ACC112 (cell line): Measurements from ENCODE around the gene LRCH1.

Source experiments
- H2AFZ ChIP-seq: fragments of 200-600 bp; sonication (generic); one replicate; pipeline ENCODE4 v1.6.0; 2017; ENCODE audit warnings: antibody characterized with exemption, low read length; ENCODE audit not compliant: unreplicated experiment
- H3K27ac ChIP-seq: fragments of 200-600 bp; sonication (generic); 2 replicates; pipeline ENCODE4 v1.5.1; 2014; ENCODE audit warnings: low read depth, mild to moderate bottlenecking, antibody characterized with exemption, low read length, moderate library complexity
- H3K27me3 ChIP-seq: fragments of 200-600 bp; sonication (generic); 2 replicates; pipeline ENCODE4 v1.6.1; 2014; ENCODE audit warnings: mild to moderate bottlenecking, antibody characterized with exemption, low read length, moderate library complexity, mixed read lengths; ENCODE audit not compliant: insufficient read depth
- H3K36me3 ChIP-seq: fragments of 200-600 bp; sonication (generic); 2 replicates; pipeline ENCODE4 v1.6.1; 2016; ENCODE audit warnings: mild to moderate bottlenecking, antibody characterized with exemption, low read length, moderate library complexity, mixed read lengths; ENCODE audit not compliant: insufficient read depth
- H3K4me1 ChIP-seq: fragments of 200-600 bp; sonication (generic); one replicate; pipeline ENCODE4 v1.6.1; 2016; ENCODE audit warnings: low read length, mixed read lengths; ENCODE audit not compliant: insufficient read depth, unreplicated experiment, control insufficient read depth
- H3K4me3 ChIP-seq: fragments of 200-600 bp; sonication (generic); 2 replicates; pipeline ENCODE4 v1.5.1; 2014; ENCODE audit warnings: mild to moderate bottlenecking, low read depth, low read length
- H3K79me2 ChIP-seq: fragments of 200-600 bp; sonication (generic); one replicate; pipeline ENCODE4 v1.6.0; 2016; ENCODE audit warnings: low read length; ENCODE audit not compliant: control insufficient read depth, unreplicated experiment, insufficient read depth

The LRCH1 gene

DNA sequence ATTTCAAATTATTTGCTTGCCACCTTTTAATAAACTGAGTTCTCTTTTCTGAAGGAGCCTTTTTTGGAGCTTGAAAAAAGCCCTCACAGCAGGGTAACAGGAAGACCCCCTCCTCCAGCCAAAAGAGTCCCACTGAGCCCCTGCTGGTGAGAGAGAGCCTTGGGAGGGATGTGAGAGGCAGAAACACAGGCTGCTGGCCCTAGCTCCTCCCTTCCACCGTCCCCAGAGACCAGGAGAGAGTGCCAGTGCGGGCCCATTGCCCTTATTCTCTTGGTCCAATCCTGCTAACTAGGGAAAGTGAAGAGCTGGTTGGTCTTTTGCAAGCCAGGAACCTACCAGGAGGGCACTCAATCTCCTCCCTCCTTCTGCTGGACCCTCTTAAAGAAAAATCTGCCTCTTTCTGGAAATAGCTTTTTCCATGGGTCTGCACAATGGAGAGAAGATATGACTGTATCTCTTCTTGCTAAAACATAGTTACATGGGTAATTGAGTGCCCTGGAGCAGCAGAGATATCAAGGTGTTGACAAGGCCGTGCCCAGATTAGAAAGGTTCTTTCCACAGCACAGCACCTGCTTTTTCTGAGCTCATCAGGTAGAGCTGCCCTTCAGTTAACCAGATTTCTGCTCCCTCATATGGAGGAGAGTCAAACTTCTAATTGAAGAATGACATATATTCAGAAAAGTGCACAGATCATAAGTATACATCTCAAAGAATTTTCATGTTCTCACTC is 113.9 kb downstream of the LRCH1 start:
- H2AFZ ChIP-seq, result no peak overlapping the region
- peaks cover 18% of the 10 kb centered on the region for H3K4me1 ChIP-seq
- H3K4me3 ChIP-seq, result no peak overlapping the region
- H3K79me2 ChIP-seq, result peaks cover 5% of the 10 kb centered on the region
- H3K36me3 ChIP-seq, result peaks cover 3% of the 10 kb centered on the region
- H3K27ac ChIP-seq, result peak overlapping the region; percentile 27; the same call in 1 of the 2 replicates
- no peaks in the 10 kb centered on the region for H3K27me3 ChIP-seq

GRCh38 chr13:46667687-46668281 is 114.8 kb downstream of the LRCH1 start:
- H3K4me1 ChIP-seq, result peaks cover 18% of the 10 kb centered on the region
- H3K79me2 ChIP-seq, result peaks cover 8% of the 10 kb centered on the region
- peaks cover 3% of the 10 kb centered on the region for H3K36me3 ChIP-seq
- H3K4me3 ChIP-seq, result peak overlapping the region; percentile 74
- peak overlapping the region; percentile 84 for H3K27ac ChIP-seq
- peak overlapping the region; percentile 35 for H2AFZ ChIP-seq
- no peaks in the 10 kb centered on the region for H3K27me3 ChIP-seq

GRCh38 chr13:46668302-46668720 is 115.3 kb downstream of the LRCH1 start:
- peak overlapping the region; percentile 74 for H3K4me3 ChIP-seq
- no peaks in the 10 kb centered on the region for H3K27me3 ChIP-seq
- H3K36me3 ChIP-seq, result peaks cover 3% of the 10 kb centered on the region
- H2AFZ ChIP-seq, result peak overlapping the region; percentile 35
- peaks cover 18% of the 10 kb centered on the region for H3K4me1 ChIP-seq
- H3K79me2 ChIP-seq, result peaks cover 8% of the 10 kb centered on the region
- peak overlapping the region; percentile 84 for H3K27ac ChIP-seq

DNA sequence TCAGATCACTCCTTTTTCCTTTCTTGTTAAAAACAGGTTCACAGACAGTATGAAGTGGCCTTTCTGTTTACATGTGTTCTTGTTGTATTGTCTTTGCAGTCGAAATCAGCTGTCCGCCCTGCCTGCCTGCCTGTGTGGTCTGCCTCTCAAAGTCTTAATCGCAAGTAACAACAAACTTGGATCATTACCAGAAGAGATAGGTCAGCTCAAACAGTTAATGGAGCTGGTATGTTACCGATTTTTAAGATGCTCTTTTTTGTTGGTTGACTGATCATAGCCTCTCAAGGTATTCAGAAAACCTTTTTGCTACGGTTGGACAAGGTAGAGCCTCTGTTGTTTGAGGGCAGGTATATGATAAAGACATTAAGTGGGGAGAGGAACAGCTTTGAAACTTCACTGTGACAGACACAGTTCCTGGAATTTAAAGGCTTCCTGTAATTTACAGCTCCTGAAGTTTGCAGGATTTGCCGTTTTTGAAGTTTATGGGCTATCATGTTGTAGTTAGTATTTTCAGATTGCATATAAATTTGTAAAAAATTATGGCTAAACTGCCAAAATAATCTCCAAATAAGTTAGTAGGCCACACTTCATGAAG is 116.1 kb downstream of the LRCH1 start:
- H3K27ac ChIP-seq, result no peak overlapping the region
- H3K4me3 ChIP-seq, result no peak overlapping the region
- peaks cover 18% of the 10 kb centered on the region for H3K4me1 ChIP-seq
- H3K27me3 ChIP-seq, result no peaks in the 10 kb centered on the region
- H3K36me3 ChIP-seq, result peaks cover 3% of the 10 kb centered on the region
- H3K79me2 ChIP-seq, result peaks cover 2% of the 10 kb centered on the region
- no peak overlapping the region for H2AFZ ChIP-seq

DNA sequence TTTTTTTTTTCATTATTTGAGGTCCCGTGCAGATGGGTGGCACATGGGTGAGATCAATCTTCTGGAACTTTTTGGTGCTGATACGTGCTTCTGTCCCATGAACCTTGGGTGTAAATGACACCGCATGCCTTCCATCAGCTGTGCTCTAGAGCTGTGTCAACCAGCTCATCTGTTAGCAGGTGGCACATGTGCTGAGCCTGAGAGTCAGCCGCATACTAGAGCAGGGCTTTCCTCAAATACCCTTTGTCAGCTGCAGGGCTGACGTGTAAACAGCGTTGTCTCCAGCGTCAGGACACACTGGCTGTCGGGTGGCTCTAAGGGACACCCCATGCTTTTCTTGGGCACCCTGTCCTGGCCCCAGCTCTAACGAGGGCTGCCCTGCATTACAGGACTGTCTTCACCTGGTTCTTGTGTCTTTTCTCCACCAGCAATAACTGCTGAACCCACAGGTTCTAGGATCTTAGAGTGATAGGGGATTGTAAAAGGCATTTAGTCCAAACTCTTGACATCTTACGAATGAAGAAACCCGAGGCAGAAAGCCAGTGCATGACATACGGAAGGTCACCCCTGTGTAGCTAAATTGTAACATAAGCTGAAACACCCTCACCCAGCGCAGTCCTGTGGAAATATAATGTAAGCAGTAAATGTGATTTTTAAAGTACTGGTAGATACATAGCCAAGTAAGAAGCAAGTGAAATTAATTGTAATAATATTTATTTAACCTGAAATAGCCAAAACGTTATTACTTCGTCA is 119.5 kb downstream of the LRCH1 start:
- no peak overlapping the region for H3K4me3 ChIP-seq
- H3K4me1 ChIP-seq, result peaks cover 4% of the 10 kb centered on the region
- H3K36me3 ChIP-seq, result peaks cover 3% of the 10 kb centered on the region
- no peak overlapping the region for H3K27ac ChIP-seq
- peaks cover 13% of the 10 kb centered on the region for H3K79me2 ChIP-seq
- no peaks in the 10 kb centered on the region for H3K27me3 ChIP-seq
- no peak overlapping the region for H2AFZ ChIP-seq

- H3K79me2 ChIP-seq, result peaks cover 21% of the 10 kb centered on the region
- no peaks in the 10 kb centered on the region for H3K27me3 ChIP-seq
- peaks cover 14% of the 10 kb centered on the region for H3K4me1 ChIP-seq
- H3K4me3 ChIP-seq, result no peak overlapping the region
- H3K36me3 ChIP-seq, result no peaks in the 10 kb centered on the region; the same call in 1 of the 2 replicates
- no peak overlapping the region for H3K27ac ChIP-seq
- H2AFZ ChIP-seq, result no peak overlapping the region
Observed at GRCh38 chr13:46675016-46675415, 122.0 kb downstream of the LRCH1 start.

- Histone ChIP-seq H3K79me2 (peaks cover 32% of the 10 kb centered on the region), H3K27me3 (no peaks in the 10 kb centered on the region), H3K27ac (no peak overlapping the region), H2AFZ (no peak overlapping the region), H3K4me3 (no peak overlapping the region), H3K4me1 (peaks cover 19% of the 10 kb centered on the region), H3K36me3 (no peaks in the 10 kb centered on the region; the same call in 1 of the 2 replicates)
Observed at GRCh38 chr13:46676378-46676725, 123.4 kb downstream of the LRCH1 start.

DNA sequence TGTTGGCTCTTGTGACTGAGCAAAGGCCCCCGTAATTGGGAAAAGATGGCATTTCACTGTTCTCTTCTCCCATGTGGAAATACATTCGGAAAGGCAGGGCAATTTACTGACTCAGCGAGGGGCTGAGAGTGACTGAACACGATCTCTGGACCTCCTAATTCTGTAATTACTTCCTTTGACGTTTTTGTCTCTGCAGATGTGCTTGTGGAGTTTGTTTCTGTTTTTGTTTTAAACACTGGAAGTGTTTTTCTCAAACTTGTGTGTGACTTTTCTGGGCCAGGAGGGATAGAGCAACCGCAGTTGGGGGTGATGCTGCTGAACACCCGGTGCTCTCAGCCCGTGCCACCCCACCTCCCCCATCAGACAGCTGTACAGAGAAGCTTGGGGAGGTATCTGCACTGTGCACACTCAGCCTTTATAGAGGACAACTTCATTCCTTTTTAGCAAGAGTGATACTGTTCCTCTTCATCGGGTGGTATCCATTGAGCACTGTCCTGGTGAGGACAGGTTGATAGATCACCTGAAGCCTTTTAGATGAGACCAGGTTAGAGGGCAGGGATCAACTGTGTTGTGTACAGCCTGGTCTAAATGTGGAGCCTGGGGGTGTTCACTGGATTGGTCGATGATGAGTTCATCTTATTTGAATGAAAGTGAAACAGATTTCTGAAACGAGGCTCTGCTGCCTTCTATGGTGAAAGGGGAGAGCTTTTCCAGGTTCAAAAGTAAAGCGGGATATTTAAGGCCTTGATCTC is 126.6 kb downstream of the LRCH1 start:
- peak overlapping the region; percentile 58 for H3K27ac ChIP-seq
- H3K79me2 ChIP-seq, result peaks cover 26% of the 10 kb centered on the region
- no peaks in the 10 kb centered on the region for H3K36me3 ChIP-seq
- no peaks in the 10 kb centered on the region for H3K27me3 ChIP-seq
- H3K4me1 ChIP-seq, result peaks cover 26% of the 10 kb centered on the region
- no peak overlapping the region for H2AFZ ChIP-seq
- peak overlapping the region; percentile 64 for H3K4me3 ChIP-seq

GRCh38 chr13:46682015-46682414 is 129.0 kb downstream of the LRCH1 start:
- Histone ChIP-seq H3K4me1 (peaks cover 26% of the 10 kb centered on the region), H3K79me2 (peaks cover 19% of the 10 kb centered on the region), H3K27me3 (no peaks in the 10 kb centered on the region), H3K36me3 (no peaks in the 10 kb centered on the region), H2AFZ (no peak overlapping the region), H3K27ac (no peak overlapping the region), H3K4me3 (no peak overlapping the region)

DNA sequence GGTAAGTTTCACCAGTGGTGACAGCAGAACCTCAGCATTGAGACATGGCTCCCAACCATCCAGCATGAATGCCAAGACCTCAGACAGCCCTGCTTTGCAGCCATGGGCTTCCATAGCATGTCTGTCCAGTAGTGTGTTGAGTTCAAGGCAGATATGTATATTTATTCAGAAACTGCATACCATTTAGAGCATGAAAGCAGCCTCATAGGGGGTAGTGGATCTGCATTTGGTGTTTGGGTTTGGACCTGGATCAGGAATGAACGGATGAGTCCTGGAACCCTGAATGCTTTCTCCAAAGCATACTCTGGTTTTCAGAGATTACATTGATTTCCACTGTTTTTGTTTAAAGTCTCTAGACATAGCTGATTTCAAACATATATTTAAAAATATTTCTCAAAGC is 129.7 kb downstream of the LRCH1 start:
- Histone ChIP-seq H3K27me3 (no peaks in the 10 kb centered on the region), H2AFZ (no peak overlapping the region), H3K4me3 (no peak overlapping the region), H3K4me1 (peaks cover 29% of the 10 kb centered on the region), H3K36me3 (no peaks in the 10 kb centered on the region), H3K79me2 (peaks cover 19% of the 10 kb centered on the region), H3K27ac (no peak overlapping the region)
